ENCODE measurements around the gene TUBA3E.
"Not testable (repeated sequence)": the region's sequence is repeated elsewhere in the genome, so short reads cannot be mapped to it uniquely, and the experiment has no call there.

The TUBA3E gene

DNA sequence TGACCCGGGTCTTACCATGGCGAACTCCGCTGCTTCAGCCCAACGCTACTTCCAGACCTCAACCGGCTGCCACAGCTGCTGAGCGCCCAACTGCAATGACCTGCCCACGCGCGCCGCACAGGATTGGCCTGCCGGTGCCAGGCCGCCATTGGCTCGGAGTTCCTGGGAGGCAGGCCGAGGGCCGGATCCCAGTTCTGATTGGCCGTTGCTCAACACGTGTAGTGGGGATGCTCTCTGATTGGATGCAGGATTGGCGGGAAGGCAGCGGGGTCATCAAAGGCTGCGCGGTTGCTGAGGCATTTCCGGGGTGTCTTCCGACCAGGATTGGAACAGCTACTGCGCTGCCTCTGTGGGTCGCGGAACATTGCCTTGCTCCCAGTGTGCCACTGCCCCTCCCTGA is at the start of gene TUBA3E:
Gene TUBA3E, minus strand, starts transcription at position 97 of the 400 bp plus-strand sequence. Its CDS starts 79 bp downstream, at position 18.
- DNase-seq: no peak

GRCh38 chr2:130246430-130246829 is 48.2 kb upstream of the TUBA3E start:
- DNase-seq: no peak

DNA sequence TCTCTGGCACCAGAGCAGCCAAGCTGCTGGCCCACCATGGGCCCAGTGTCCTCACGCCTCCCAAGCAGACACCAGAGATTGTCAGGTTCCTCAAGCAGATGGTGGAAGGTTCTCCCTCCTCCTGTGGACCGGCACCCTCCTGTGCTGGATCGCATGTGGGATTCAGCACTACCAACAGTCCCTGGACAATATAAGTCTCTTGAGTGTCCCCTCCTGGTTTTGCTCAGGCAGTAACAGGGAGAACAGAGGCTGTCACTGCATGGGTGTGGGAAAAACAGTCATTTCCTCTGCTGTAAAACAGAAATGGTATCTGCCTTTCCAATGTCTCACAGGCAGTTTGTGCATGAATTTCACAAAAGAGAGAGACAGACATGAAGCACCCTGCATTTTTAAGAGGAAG is 47.7 kb upstream of the TUBA3E start:
- DNase-seq: no peak

DNA sequence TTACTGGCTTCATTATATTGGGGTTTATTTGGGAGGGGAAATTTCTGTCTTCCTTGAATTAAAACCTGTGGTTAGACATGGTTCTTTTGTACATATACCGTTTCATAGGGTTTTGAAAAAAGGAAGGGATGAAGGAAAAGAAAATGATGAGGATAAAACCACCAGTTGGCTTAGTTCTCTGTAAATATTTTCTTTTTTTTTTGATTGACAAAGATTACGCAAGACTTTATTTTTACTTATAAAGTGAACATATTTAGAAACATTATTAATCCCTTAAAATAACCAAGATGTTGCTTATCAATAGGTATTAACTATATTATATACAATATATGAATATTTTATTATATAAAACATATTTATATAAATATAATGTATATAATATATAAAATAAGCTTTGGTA is 45.1 kb upstream of the TUBA3E start:
- no peak for DNase-seq

DNA sequence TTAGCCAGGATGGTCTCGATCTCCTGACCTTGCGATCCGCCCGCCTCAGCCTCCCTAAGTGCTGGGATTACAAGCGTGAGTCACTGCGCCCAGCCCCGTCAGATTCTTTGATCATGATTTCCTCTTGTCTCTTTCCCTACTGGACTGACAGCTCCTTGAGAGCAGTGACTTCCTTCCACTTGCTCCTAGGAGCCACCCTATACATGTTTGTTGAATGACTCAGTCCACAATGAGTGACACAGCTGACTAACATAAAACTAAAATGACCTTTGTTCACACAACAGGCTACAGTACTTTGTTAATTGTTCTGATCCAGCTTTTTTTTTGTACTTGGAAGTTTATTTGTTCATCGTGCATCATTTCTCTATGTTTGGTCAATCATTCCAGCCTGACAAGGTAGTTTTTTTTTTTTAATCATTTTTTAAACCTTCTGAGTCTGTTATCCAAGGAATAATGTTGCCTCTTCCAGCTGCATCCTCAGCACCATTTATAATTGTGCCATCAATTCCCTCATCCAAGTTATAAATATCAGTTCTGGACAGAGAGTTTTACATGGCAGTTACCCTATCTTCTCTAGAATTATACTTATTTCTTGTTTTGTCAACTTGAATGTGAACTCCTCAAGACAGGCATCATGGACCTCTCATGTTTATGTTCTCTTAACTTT is 42.9 kb upstream of the TUBA3E start:
- no peak for DNase-seq

DNA sequence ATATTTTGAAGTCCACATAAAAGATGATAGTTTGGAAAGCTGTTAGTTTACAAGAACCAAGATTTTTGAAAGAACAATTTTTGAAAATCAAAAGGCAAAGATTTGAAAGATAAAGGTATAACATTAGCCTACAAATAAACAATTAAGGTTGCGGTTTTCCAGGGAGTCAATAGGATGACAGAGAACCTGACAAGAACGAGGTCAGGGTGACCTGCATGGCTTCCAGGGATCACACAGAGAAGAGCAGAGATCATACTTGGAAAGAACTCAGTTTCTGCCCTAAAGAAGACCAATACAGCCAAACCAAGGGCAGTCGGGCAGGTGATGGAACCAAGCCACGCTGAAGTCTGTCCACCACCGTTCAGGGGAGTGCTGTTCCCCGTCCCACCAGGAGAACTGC is 41.3 kb upstream of the TUBA3E start:
- not testable (repeated sequence) for DNase-seq

DNA sequence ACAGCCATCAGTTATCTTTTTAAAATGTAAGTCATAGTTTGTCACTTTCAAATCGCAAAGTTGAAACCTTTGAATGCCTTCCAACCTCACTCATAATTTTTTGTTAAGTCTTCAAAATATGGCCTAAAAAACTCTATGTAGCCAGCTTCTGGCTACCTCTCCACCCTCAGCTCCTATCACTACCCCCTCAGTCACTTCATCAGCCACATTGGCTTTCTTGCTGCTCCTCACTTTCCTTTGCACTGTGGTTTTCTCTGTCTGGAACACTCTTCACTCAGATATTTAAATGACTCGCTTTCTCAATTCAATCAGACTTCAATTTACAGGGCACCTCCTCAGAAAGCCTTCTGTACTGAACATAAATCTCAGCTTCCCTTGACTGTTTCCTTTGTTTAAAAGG is 34.8 kb upstream of the TUBA3E start:
- not testable (repeated sequence) for DNase-seq

DNA sequence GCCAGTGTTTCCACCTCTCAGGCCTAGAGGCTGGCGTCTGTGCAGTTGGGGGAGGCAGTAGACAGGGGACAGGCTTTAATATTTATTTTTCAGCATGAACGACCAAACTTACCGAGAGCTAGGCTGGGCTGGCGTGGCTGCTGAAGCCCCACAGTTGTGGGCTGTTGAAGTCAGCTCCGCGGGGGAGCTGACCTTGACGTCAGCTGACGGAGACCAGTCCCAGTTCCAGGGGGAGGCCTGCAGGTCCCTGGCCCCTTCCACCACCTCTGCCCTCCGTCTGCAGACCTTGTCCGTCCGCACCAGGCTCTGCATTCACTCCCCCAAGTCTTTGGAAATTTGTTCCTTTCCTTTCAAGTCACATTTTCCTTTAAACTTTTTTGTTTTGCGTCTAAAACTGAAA is 33.4 kb upstream of the TUBA3E start:
- DNase-seq: no peak

DNA sequence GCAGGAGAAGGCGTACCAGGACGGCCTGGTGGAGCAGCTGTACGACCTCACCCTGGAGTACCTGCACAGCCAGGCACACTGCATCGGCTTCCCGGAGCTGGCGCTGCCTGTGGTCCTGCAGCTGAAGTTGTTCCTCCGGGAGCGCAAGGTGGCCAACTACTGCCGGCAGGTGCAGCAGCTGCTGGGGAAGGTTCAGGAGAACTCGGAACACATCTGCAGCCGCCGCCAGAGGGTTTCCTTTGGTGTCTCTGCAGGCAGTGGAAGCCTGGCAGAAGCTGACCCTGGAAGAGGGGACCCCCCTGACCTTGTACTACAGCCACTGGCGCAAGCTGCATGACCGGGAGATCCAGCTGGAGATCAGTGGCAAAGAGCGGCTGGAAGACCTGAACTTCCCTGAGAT is 32.7 kb upstream of the TUBA3E start:
- DNase-seq: not testable (repeated sequence)

DNA sequence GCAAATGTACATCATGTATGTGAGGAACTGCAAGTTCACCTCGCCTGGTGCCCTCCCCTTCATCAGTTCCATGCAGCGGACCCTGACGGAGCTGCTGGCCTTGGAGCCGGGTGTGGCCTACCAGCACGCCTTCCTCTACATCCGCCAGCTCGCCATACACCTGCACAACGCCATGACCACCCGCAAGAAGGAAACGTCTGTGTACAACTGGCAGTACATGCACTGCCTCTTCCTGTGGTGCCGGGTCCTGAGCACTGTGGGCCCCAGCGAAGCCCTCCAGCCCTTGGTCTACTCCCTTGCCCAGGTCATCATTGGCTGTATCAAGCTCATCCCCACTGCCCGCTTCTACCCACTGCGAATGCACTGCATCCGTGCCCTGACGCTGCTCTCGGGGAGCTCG is 32.1 kb upstream of the TUBA3E start:
- DNase-seq: not testable (repeated sequence)

- DNase-seq: peak; percentile 32
Observed at GRCh38 chr2:130229161-130229510, 30.9 kb upstream of the TUBA3E start.

GRCh38 chr2:130228467-130229160 is 30.4 kb upstream of the TUBA3E start:
- DNase-seq: not testable (repeated sequence)

DNA sequence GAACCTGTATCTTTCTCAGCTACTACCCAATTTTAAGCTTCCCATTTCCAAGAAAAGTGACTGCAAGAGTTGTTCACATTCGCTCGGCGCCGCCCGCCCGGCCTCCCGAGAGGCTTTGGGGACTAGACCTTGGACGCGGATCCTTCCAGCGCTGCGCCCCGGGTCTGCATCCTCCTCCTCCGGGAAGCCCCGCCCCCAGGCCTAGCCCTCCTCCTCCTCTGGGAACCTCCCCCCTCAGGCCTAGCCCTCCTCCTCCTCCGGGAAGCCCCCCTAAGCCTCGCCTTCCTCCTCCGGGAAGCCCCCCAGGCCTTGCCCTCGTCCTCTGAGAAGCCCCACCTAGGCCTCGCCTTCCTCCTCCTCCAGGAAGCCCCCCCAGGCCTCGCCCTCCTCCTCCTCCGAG is 29.8 kb upstream of the TUBA3E start:
- not testable (repeated sequence) for DNase-seq

DNA sequence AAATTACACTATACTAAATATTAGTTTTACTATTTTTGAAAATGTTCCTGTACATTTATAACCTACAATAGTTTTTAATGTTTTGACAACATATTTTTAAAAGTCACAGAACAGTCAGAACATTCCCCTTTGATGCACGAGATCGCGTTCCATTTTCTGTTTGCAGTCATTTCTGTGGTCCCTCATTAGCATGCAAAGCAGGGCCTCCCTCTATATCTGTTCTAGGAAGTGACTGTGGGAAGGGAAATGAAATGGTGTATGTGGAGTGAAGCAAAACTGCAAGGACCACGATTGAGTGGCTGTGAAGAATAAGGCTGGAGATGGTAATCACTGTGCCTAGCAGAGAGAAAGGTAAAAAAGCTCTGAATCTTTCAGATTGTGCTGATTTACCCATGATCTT is 24.3 kb upstream of the TUBA3E start:
- not testable (repeated sequence) for DNase-seq

DNA sequence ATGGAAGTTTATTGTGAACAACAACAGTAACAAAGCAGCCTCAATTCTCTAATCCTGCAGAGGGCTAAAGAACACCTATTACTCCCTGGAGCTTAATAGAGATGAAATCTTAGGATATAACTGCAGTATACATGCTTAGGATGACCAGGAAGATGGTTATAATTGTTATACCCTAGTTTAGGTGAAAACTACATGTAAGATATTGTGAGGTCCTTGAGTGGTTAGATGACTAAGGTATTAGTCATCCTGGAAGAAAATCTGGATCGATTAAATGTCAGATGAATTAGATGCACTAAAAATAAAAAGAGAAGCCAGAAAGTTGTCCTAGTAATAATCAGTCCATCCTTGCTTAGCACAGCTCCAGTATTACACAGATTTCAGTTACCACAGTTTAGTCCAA is 22.3 kb upstream of the TUBA3E start:
- not testable (repeated sequence) for DNase-seq

DNA sequence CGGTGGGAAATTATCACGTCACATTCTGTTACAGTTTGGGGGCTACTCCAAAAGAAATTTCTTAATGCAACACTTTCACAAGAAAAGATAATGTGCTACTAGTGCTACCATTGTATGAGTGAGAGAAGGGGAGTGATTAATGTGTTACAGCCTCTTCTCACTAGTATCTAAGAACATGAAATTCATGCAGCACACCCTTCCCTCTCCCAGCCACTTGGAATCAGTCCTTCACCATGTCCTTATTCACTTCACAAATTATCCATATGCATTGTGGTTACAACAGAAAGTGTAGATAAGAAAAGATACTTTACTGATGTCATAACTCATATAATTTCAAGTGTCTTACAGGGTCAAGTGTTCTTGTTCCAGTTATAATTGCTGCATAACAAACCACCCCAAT is 20.9 kb upstream of the TUBA3E start:
- DNase-seq: not testable (repeated sequence)

DNA sequence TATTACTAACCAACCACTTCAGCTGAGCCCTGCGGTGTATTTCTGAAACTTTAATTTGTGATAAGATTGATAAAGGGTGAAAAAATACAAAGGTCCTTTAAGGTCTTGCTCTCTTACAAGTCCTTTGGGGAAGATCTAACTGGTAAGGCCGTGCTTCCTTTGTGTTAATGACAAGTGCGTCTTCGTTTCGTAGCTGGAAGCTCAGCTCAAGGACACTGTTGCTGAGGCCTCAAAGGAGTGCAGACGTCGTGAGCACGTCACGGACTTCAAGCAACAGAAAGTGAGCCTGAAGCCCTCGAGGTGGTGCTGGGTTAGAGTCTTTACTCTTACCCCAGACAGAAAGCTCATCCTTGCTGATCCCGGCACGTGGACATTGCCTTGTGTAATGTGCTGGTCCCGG is 8.8 kb upstream of the TUBA3E start:
- DNase-seq: not testable (repeated sequence)

DNA sequence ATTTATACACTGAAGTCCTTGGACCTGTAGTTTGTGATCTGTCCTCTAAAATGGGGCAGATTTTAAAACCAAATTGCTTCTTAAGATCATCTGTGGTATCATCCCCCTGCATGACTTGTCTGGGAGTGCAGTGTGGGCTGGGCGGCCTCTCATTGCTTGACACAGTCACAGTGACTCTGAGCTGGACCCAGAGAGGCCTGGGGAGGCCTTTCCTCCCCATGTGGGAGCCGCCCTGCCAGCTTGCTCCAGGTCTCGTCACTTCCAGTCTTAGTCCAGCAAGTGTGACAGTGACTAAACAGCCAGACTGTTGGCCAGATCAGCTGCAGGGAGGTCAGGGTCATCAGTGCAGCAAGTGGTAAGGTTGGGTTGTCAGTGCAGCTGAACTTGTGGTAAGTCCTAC is 4.9 kb upstream of the TUBA3E start:
- not testable (repeated sequence) for DNase-seq

- not testable (repeated sequence) for DNase-seq
Observed at GRCh38 chr2:130202518-130202917, 4.3 kb upstream of the TUBA3E start.

DNA sequence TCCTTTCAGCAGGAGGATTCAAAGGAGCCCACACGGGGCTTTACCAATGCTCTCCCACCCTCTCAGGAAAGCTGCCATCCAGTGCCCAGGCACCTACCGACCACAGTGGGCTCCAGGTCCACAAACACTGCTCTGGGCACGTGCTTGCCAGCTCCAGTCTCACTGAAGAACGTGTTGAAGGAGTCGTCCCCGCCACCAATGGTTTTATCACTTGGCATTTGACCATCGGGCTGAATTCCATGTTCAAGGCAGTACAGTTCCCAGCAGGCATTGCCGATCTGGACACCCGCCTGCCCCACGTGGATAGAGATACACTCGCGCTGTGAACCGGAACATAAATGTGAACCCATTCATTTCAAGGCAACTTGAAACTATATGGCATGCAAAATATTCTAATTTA is 2.2 kb downstream of the TUBA3E start:
- not testable (repeated sequence) for DNase-seq

- DNase-seq: not testable (repeated sequence)
Observed at GRCh38 chr2:130195089-130195635, 3.1 kb downstream of the TUBA3E start.

GRCh38 chr2:130193824-130194223 is 4.4 kb downstream of the TUBA3E start:
- DNase-seq: not testable (repeated sequence)

DNA sequence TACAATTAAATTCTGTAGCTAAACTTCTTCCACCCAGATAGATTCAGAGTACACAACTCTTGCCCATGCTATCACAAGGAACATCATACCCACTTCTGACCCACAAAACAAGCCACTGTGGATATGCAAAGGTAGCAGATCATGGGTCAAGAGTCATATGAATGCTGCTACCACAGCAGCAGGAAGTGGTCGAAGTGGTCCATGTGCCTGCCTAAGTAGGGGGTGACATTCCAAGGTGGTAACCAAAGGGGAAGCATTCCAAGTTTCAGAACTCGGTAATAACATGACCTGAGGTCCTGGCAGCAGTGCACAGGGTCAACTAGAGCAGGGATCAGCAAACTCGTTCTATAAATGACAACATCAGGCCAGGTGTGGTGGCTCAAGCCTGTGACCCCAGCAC is 5.8 kb downstream of the TUBA3E start:
- DNase-seq: not testable (repeated sequence)

GRCh38 chr2:130191319-130191718 is 6.9 kb downstream of the TUBA3E start:
- not testable (repeated sequence) for DNase-seq
